MM.1S (cell line): ENCODE measurements around the gene MAP3K3.

Experiments
- DNase-seq: peaks from one replicate; pipeline ENCODE4 v3.0.0-alpha.2; 2015
- H2AFZ ChIP-seq: fragments of 300-600 bp; sonication (generic); 2 replicates; pipeline ENCODE4 v1.6.0; 2016; ENCODE audit warnings: antibody characterized with exemption, low read length
- H3F3A ChIP-seq: fragments of 300-600 bp; sonication (generic); 2 replicates; pipeline ENCODE4 v1.6.1; 2016; ENCODE audit warnings: mild to moderate bottlenecking, antibody characterized with exemption, low read length, moderate library complexity, mixed read lengths; ENCODE audit not compliant: insufficient read depth
- H3K27ac ChIP-seq: fragments of 300-600 bp; sonication (generic); 2 replicates; pipeline ENCODE4 v1.5.1; 2016; ENCODE audit warnings: mild to moderate bottlenecking, low read length
- H3K27me3 ChIP-seq: fragments of 300-600 bp; sonication (generic); replicated peaks from 2 replicates; pipeline ENCODE4 v1.6.0; 2016; ENCODE audit warnings: low read length; ENCODE audit not compliant: insufficient read depth
- H3K36me3 ChIP-seq: fragments of 300-600 bp; sonication (generic); replicated peaks from 2 replicates; pipeline ENCODE4 v1.6.1; 2016; ENCODE audit warnings: mild to moderate bottlenecking, low read length, mixed read lengths; ENCODE audit not compliant: insufficient read depth
- H3K4me1 ChIP-seq: fragments of 300-600 bp; sonication (generic); 2 replicates; pipeline ENCODE4 v1.6.1; 2016; ENCODE audit warnings: low read length, mixed read lengths
- H3K4me2 ChIP-seq: fragments of 300-600 bp; sonication (generic); 2 replicates; pipeline ENCODE4 v1.6.0; 2016; ENCODE audit warnings: low read depth, low read length
- H3K4me3 ChIP-seq: fragments of 300-600 bp; sonication (generic); 2 replicates; pipeline ENCODE4 v1.5.1; 2016; ENCODE audit warnings: low read length, mixed read lengths
- H3K79me2 ChIP-seq: fragments of 300-600 bp; sonication (generic); 2 replicates; pipeline ENCODE4 v1.6.1; 2016; ENCODE audit warnings: mixed run types, low read length, mixed read lengths
- H3K9ac ChIP-seq: fragments of 300-600 bp; sonication (generic); 2 replicates; pipeline ENCODE4 v1.6.1; 2016; ENCODE audit warnings: low read length, mixed read lengths
- H3K9me2 ChIP-seq: fragments of 300-600 bp; sonication (generic); replicated peaks from 2 replicates; pipeline ENCODE4 v1.6.1; 2016; ENCODE audit warnings: mild to moderate bottlenecking, low read length, mixed read lengths; ENCODE audit not compliant: insufficient read depth
- H3K9me3 ChIP-seq: fragments of 300-600 bp; sonication (generic); replicated peaks from 2 replicates; pipeline ENCODE4 v1.6.1; 2016; ENCODE audit warnings: mild to moderate bottlenecking, low read length, mixed read lengths; ENCODE audit not compliant: insufficient read depth
- H4K20me1 ChIP-seq: fragments of 300-600 bp; sonication (generic); 2 replicates; pipeline ENCODE4 v1.6.1; 2016; ENCODE audit warnings: mild to moderate bottlenecking, low read length, moderate library complexity, mixed read lengths; ENCODE audit not compliant: insufficient read depth
- CTCF ChIP-seq: fragments of 300-600 bp; sonication (generic); IDR thresholded peaks from 2 replicates; pipeline ENCODE4 v1.5.1; 2016; ENCODE audit warnings: antibody characterized with exemption, low read length, mixed read lengths
- EZH2 ChIP-seq: fragments of 300-600 bp; sonication (generic); optimal IDR thresholded peaks from 2 replicates; pipeline ENCODE3; 2017; ENCODE audit warnings: low read depth, mild to moderate bottlenecking, antibody characterized with exemption, low read length, mixed read lengths
- EZH2phosphoT487 ChIP-seq: fragments of 300-600 bp; sonication (generic); IDR thresholded peaks from 2 replicates; pipeline ENCODE4 v1.6.1; 2018; ENCODE audit warnings: antibody characterized with exemption, low read length

Gene MAP3K3

GRCh38 chr17:63672856-63673255 lies 50.6 kb downstream of the MAP3K3 start:
- H3F3A ChIP-seq = no peaks in the 10 kb centered on the region
- no peaks in the 10 kb centered on the region for H3K9me2 ChIP-seq
- no peaks in the 10 kb centered on the region for H3K27me3 ChIP-seq
- no peak overlapping the region for H3K4me2 ChIP-seq
- no peak overlapping the region for H2AFZ ChIP-seq
- no peak for TF ChIP-seq EZH2
- no peak for TF ChIP-seq CTCF
- no peak for TF ChIP-seq EZH2phosphoT487
- H3K79me2 ChIP-seq = no peaks in the 10 kb centered on the region
- no peaks in the 10 kb centered on the region for H3K4me1 ChIP-seq
- no peak overlapping the region for H3K27ac ChIP-seq
- H3K4me3 ChIP-seq = no peak overlapping the region
- H3K9me3 ChIP-seq = no peaks in the 10 kb centered on the region
- H4K20me1 ChIP-seq = no peaks in the 10 kb centered on the region
- H3K9ac ChIP-seq = no peak overlapping the region
- no peaks in the 10 kb centered on the region for H3K36me3 ChIP-seq
- DNase-seq = no peak

GRCh38 chr17:63675231-63675606 lies 53.0 kb downstream of the MAP3K3 start:
- Histone ChIP-seq H3K4me1 (no peaks in the 10 kb centered on the region), H3K4me2 (no peak overlapping the region), H3K9ac (no peak overlapping the region), H3K36me3 (no peaks in the 10 kb centered on the region), H3K9me3 (no peaks in the 10 kb centered on the region), H2AFZ (no peak overlapping the region), H3K4me3 (no peak overlapping the region), H3K27ac (no peak overlapping the region), H4K20me1 (no peaks in the 10 kb centered on the region), H3K27me3 (no peaks in the 10 kb centered on the region), H3F3A (no peaks in the 10 kb centered on the region), H3K79me2 (no peaks in the 10 kb centered on the region), H3K9me2 (no peaks in the 10 kb centered on the region)
- TF ChIP-seq EZH2phosphoT487 = no peak
- no peak for TF ChIP-seq EZH2
- TF ChIP-seq CTCF = no peak
- no peak for DNase-seq

GRCh38 chr17:63675607-63676546 lies 53.7 kb downstream of the MAP3K3 start:
- no peak for DNase-seq
- no peaks in the 10 kb centered on the region for H3K4me1 ChIP-seq
- H2AFZ ChIP-seq = no peak overlapping the region
- H3K79me2 ChIP-seq = no peaks in the 10 kb centered on the region
- H3K27me3 ChIP-seq = no peaks in the 10 kb centered on the region
- H3K4me3 ChIP-seq = no peak overlapping the region
- no peak for TF ChIP-seq EZH2
- no peak for TF ChIP-seq EZH2phosphoT487
- TF ChIP-seq CTCF = no peak
- no peaks in the 10 kb centered on the region for H3K9me2 ChIP-seq
- H3K9ac ChIP-seq = no peak overlapping the region
- H4K20me1 ChIP-seq = no peaks in the 10 kb centered on the region
- H3K9me3 ChIP-seq = no peaks in the 10 kb centered on the region
- no peaks in the 10 kb centered on the region for H3F3A ChIP-seq
- H3K27ac ChIP-seq = no peak overlapping the region
- no peaks in the 10 kb centered on the region for H3K36me3 ChIP-seq
- H3K4me2 ChIP-seq = no peak overlapping the region
